Measurements from ENCODE around the gene TSC22D1.
A peak's percentile ranks its signal among the peaks of the same experiment; 100 is the strongest.

The TSC22D1 gene

GRCh38 chr13:44403461-44404056 lies 172.6 kb downstream of the TSC22D1 start:
- TF ChIP-seq CTCF (IDR thresholded peaks at IDR 0.05; ENCODE audit: low read depth, low read length, missing control alignments) = no peak
- DNase-seq (ENCODE audit: low read depth) = peak; percentile 11
- in situ Hi-C loops (cut with HindIII; ENCODE audit: low sequenced_read_pairs) = no loop called here
- H3K4me3 ChIP-seq (ENCODE audit: low read depth, low read length) = no peak overlapping the region

DNA sequence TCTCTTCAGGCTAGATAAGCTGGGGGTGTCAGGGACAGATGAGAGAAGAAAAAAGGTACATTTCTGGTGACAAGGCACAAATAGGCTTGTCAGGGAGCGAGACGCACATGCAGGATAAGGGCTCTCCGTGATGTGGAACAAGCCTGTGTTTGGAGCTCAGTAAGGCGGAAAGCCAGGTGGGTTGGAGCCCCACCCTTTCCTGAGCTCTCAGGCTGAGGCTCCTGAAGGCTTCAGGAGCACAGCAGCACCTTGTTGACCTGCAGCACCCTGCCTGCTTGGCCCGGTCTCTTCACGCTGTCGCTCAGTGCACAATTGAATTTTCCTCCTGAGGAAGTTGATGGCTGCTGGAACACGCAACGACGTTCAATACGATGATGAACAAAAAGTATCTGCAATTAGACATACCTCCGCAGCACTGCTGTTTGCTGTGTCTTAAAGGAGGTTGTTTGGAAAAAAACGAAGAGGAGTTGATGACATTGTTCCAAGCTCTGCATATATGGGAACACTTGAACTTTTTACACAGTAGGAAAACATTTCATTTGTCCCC lies 173.2 kb downstream of the TSC22D1 start:
- H3K4me3 ChIP-seq (ENCODE audit: low read depth, low read length) = no peak overlapping the region
- TF ChIP-seq CTCF (IDR thresholded peaks at IDR 0.05; ENCODE audit: low read depth, low read length, missing control alignments) = no peak
- DNase-seq (ENCODE audit: low read depth) = no peak
- in situ Hi-C loops (cut with HindIII; ENCODE audit: low sequenced_read_pairs) = no loop called here

- no peak overlapping the region for H3K4me3 ChIP-seq (ENCODE audit: low read depth, low read length)
- TF ChIP-seq CTCF (IDR thresholded peaks at IDR 0.05; ENCODE audit: low read depth, low read length, missing control alignments) = no peak
- no peak for DNase-seq (ENCODE audit: low read depth)
- in situ Hi-C loops (cut with HindIII; ENCODE audit: low sequenced_read_pairs) = no loop called here
Measured at GRCh38 chr13:44401577-44401976, 174.6 kb downstream of the TSC22D1 start.

- no peak for DNase-seq (ENCODE audit: low read depth)
- no peak for TF ChIP-seq CTCF (IDR thresholded peaks at IDR 0.05; ENCODE audit: low read depth, low read length, missing control alignments)
- in situ Hi-C loops (cut with HindIII; ENCODE audit: low sequenced_read_pairs) = no loop called here
Measured at GRCh38 chr13:44400736-44401135, 175.4 kb downstream of the TSC22D1 start.

DNA sequence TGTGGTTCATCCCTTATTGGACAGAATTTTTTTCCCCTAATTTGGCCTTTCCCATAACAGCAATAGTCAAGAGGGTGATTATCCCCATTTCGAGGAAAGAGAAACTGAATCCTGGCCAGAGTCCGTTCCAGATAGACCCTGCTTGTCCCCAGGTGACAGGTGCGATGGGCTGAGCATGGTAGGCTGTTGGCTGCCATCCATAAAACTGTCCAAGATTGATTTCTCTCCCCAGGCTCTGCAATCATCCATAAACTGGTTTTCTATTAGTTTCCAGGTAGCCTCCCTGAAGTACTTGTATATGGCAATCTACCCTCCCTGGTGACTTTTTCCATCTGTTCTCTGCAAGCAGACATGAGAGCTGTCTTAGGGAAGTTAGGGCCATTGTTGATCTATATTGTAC lies 177.1 kb downstream of the TSC22D1 start:
- TF ChIP-seq CTCF (IDR thresholded peaks at IDR 0.05; ENCODE audit: low read depth, low read length, missing control alignments) = no peak
- no peak overlapping the region for H3K4me3 ChIP-seq (ENCODE audit: low read depth, low read length)
- in situ Hi-C loops (cut with HindIII; ENCODE audit: low sequenced_read_pairs) = no loop called here
- DNase-seq (ENCODE audit: low read depth) = no peak

More at GRCh38 chr13:44400736-44401135, 175.4 kb downstream of the TSC22D1 start:
- H3K4me3 ChIP-seq (ENCODE audit: low read depth, low read length) = no peak overlapping the region

GRCh38 chr13:44398606-44399005 lies 177.5 kb downstream of the TSC22D1 start:
- in situ Hi-C loops (cut with HindIII; ENCODE audit: low sequenced_read_pairs) = no loop called here

More at GRCh38 chr13:44398606-44399005, 177.5 kb downstream of the TSC22D1 start:
- TF ChIP-seq CTCF (IDR thresholded peaks at IDR 0.05; ENCODE audit: low read depth, low read length, missing control alignments) = no peak
- DNase-seq (ENCODE audit: low read depth) = no peak
- no peak overlapping the region for H3K4me3 ChIP-seq (ENCODE audit: low read depth, low read length)

Measured in astrocyte of the cerebellum (primary cell).